Measurements from ENCODE around the gene TUBB1. TPM values are rescaled to one million over a fixed set of nuclear protein-coding genes. Genes with fewer than 3 reads are reported as not detected.
A peak's percentile ranks its signal among the peaks of the same experiment; 100 is the strongest.

The TUBB1 gene
- total and polyA plus RNA-seq, 2 donors from 2014 or later: 0.17 TPM; not detected in 1

DNA sequence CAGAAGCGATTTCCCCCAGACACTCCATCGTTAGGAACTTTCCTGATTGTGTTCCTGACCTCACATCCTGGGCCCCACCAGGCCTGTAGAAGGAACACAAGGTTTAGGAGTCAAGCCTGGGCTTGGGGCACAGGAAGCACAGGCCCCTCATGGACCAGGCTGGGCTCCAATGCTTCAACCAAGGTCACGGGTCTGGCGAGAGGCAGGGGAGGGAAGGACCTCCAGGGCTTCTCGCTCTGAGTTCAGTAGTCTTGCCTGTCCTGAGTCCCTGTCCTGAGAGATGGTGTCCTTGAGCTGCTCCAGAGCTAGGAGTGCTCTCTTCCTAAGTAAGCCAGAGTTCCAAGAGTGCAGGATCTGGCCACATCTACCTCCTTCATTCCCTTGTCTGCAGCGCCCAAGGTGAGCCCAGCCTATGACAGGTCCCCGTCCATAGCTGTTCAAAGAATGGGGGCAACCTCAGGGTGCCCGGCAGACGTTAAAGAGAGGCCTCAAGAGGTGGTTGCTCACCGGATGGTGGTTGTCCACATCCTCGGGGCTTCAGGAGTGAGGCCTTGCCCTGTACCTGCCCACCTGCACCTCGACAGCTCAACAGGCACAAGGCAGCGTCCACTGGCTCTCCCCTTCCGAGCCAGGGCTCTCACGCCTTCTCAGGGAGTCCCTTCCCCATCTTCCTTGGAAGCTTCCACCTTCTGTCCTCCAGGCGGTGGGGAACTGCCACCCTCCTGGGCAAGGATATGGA lies 1.6 kb upstream of the TUBB1 start:
- no peak overlapping the region for H3K27ac ChIP-seq (ENCODE audit: low read depth in 2 of 2, low read length in 2 of 2)
- intact Hi-C loops (cut with DNase I): no loop called here
- no peaks in the 10 kb centered on the region for H3K4me1 ChIP-seq (ENCODE audit: control insufficient read depth in 2 of 3, insufficient read depth in 2 of 3, low read depth in 1 of 3, low read length in 3 of 3)
- H3K4me3 ChIP-seq (ENCODE audit: low read length in 3 of 3): no peak overlapping the region
- no peaks in the 10 kb centered on the region for H3K27me3 ChIP-seq (ENCODE audit: control insufficient read depth, insufficient read depth, low read length)
- TF ChIP-seq, protein P1, sequence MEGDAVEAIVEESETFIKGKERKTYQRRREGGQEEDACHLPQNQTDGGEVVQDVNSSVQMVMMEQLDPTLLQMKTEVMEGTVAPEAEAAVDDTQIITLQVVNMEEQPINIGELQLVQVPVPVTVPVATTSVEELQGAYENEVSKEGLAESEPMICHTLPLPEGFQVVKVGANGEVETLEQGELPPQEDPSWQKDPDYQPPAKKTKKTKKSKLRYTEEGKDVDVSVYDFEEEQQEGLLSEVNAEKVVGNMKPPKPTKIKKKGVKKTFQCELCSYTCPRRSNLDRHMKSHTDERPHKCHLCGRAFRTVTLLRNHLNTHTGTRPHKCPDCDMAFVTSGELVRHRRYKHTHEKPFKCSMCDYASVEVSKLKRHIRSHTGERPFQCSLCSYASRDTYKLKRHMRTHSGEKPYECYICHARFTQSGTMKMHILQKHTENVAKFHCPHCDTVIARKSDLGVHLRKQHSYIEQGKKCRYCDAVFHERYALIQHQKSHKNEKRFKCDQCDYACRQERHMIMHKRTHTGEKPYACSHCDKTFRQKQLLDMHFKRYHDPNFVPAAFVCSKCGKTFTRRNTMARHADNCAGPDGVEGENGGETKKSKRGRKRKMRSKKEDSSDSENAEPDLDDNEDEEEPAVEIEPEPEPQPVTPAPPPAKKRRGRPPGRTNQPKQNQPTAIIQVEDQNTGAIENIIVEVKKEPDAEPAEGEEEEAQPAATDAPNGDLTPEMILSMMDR (IDR thresholded peaks at IDR 0.05; ENCODE audit: borderline replicate concordance, extremely low read depth, insufficient read depth): no peak
- H3K36me3 ChIP-seq (ENCODE audit: control insufficient read depth in 2 of 3, insufficient read depth in 3 of 3, low read length in 3 of 3): no peaks in the 10 kb centered on the region
- FAIRE-seq: no peak
- H3K9me3 ChIP-seq (ENCODE audit: control insufficient read depth in 2 of 3, insufficient read depth in 1 of 3, low read length in 3 of 3): no peaks in the 10 kb centered on the region
- no peak overlapping the region for H3K9ac ChIP-seq (ENCODE audit: low read length in 3 of 3)
- DNase-seq: peak in 1 of 5 donors; percentile 50

- H3K4me1 ChIP-seq (ENCODE audit: control insufficient read depth in 2 of 3, insufficient read depth in 2 of 3, low read depth in 1 of 3, low read length in 3 of 3): no peaks in the 10 kb centered on the region
- H3K4me3 ChIP-seq (ENCODE audit: low read length in 3 of 3): no peak overlapping the region
- peak in 1 of 5 donors; percentile 66 for DNase-seq
- H3K36me3 ChIP-seq (ENCODE audit: control insufficient read depth in 2 of 3, insufficient read depth in 3 of 3, low read length in 3 of 3): peaks cover 0 to 4% (median 0%) of the 10 kb centered on the region in 3 donors
- no peaks in the 10 kb centered on the region for H3K27me3 ChIP-seq (ENCODE audit: control insufficient read depth, insufficient read depth, low read length)
- no peak for FAIRE-seq
- intact Hi-C loops (cut with DNase I): no loop called here
- TF ChIP-seq, protein P1 (IDR thresholded peaks at IDR 0.05; ENCODE audit: borderline replicate concordance, extremely low read depth, insufficient read depth): no peak
- H3K27ac ChIP-seq (ENCODE audit: low read depth in 2 of 2, low read length in 2 of 2): no peak overlapping the region
- H3K9ac ChIP-seq (ENCODE audit: low read length in 3 of 3): no peak overlapping the region
- no peaks in the 10 kb centered on the region for H3K9me3 ChIP-seq (ENCODE audit: control insufficient read depth in 2 of 3, insufficient read depth in 1 of 3, low read length in 3 of 3)
Observed at GRCh38 chr20:59018817-59019216, 412 bp upstream of the TUBB1 start.

GRCh38 chr20:59020938-59021551 lies 1.8 kb downstream of the TUBB1 start:
- Histone ChIP-seq H3K9ac (ENCODE audit: low read length in 3 of 3) (no peak overlapping the region), H3K36me3 (ENCODE audit: control insufficient read depth in 2 of 3, insufficient read depth in 3 of 3, low read length in 3 of 3) (peaks cover 0 to 18% (median 14%) of the 10 kb centered on the region in 3 donors), H3K4me1 (ENCODE audit: control insufficient read depth in 2 of 3, insufficient read depth in 2 of 3, low read depth in 1 of 3, low read length in 3 of 3) (no peaks in the 10 kb centered on the region), H3K9me3 (ENCODE audit: control insufficient read depth in 2 of 3, insufficient read depth in 1 of 3, low read length in 3 of 3) (no peaks in the 10 kb centered on the region), H3K27ac (ENCODE audit: low read depth in 2 of 2, low read length in 2 of 2) (no peak overlapping the region), H3K27me3 (ENCODE audit: control insufficient read depth, insufficient read depth, low read length) (no peaks in the 10 kb centered on the region), H3K4me3 (ENCODE audit: low read length in 3 of 3) (no peak overlapping the region)
- TF ChIP-seq, protein P1 (IDR thresholded peaks at IDR 0.05; ENCODE audit: borderline replicate concordance, extremely low read depth, insufficient read depth): no peak
- DNase-seq: no peak
- no peak for FAIRE-seq
- intact Hi-C loops (cut with DNase I): loop anchor here (10.0 kb wide), 1 partner anchor 116 kb away; no protein-coding TSS in a partner anchor

Measured in kidney (tissue), 14 donors.